ENCODE results near the gene LPCAT2.

Gene LPCAT2

DNA sequence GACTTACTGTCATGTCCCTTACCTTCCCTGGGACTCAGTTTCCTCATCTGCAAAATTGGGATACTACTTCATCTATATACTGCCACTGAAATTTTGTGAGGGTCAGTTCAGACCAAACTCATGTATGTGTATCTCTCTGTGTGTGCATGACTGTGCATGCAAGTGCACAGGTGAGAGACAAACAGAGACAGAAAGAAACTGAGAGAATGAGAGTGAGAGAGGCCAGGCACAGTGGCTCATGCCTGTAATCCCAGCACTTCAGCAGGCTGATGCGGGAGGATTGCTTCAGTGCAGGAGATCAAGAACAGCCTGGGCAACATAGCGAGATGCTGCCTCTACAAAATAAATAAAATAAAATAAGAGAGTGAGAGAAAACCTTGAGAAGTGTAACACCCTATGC, 114.8 kb downstream of the LPCAT2 start:
- Mint-ChIP-seq H3K4me3 (no peak overlapping the region), H3K9me3 (no peaks in the 10 kb centered on the region), H3K4me1 (no peaks in the 10 kb centered on the region), H3K36me3 (no peaks in the 10 kb centered on the region), H3K27ac (no peak overlapping the region)
- ATAC-seq = no peak
- DNase-seq (ENCODE audit: low spot score in 2 of 2) = no peak

DNA sequence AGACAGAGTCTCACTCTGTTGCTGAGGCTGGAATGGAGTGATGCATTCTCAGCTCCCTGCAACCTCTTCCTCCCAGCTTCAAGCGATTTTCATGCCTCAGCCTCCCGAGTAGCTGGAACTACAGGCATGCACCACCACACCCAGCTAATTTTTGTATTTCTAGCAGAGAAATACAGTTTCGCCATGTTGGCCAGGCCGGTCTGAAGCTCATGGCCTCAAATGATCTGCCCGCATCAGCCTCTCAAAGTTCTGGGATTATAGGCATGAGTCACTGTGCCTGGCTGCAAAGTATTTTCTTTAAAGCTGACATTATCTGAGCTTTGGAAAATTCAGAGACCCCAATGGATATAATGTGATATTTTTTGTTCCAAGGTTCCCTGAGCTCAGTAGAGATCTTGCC, 115.8 kb downstream of the LPCAT2 start:
- no peak overlapping the region for H3K27ac Mint-ChIP-seq
- no peaks in the 10 kb centered on the region for H3K9me3 Mint-ChIP-seq
- no peak overlapping the region for H3K4me3 Mint-ChIP-seq
- DNase-seq (ENCODE audit: low spot score in 2 of 2) (no peak), ATAC-seq (no peak)
- no peaks in the 10 kb centered on the region for H3K36me3 Mint-ChIP-seq
- no peaks in the 10 kb centered on the region for H3K4me1 Mint-ChIP-seq

DNA sequence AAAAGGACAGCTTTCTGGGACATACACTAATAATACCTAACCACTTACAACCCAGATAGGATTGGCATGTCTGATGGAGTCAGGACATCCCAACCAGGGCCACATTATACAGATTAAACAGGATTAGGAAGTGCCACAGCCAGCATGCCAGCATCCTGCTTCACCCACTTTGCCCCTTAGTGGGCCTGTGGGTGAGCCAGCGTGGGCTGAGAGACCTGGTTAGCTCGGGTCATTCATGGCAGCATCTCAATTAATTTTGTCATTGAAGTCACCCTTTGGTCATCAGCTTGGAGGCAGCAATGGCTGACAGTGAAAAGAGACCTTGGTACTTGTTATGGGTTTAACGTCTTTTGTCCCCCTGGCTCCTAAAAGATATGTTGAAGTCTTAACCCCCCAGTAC, 117.0 kb downstream of the LPCAT2 start:
- ATAC-seq (no peak), DNase-seq (ENCODE audit: low spot score in 2 of 2) (no peak)
- H3K27ac Mint-ChIP-seq = no peak overlapping the region
- no peaks in the 10 kb centered on the region for H3K9me3 Mint-ChIP-seq
- H3K4me1 Mint-ChIP-seq = no peaks in the 10 kb centered on the region
- H3K36me3 Mint-ChIP-seq = no peaks in the 10 kb centered on the region
- no peak overlapping the region for H3K4me3 Mint-ChIP-seq

DNA sequence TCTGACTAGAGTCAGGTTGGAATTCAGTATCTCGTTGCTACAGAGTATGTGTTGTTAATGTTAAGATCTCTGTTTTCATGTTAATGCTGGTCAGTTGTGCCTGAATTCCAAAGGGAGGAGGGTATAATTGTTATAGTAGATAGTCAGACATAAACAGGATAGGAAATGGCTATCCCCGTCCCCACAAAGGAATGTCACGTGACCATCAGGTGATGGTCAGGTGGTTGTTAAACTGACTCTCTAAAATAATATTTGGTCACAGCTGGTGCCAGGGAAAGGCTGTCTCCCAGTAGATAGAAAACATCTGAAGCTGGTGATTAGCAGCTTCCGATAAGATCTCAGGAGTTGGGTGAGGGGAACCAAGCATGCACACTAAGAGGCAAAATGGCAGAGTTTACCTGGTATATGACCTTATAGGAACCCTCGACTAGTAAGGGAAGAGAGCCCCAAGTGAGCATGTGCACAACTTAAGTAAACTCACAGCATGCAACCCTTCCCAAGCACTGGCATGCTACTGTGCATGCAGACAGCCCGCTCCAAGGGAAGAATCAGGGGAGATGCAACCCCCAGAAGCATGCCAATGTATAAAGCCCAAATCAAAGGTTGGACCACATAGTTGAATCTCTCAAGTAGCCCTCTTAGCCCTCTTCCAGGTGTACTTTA, 119.6 kb downstream of the LPCAT2 start:
- DNase-seq (ENCODE audit: low spot score in 2 of 2) = no peak
- no peak for ATAC-seq
- Mint-ChIP-seq H3K4me3 (no peak overlapping the region), H3K9me3 (no peaks in the 10 kb centered on the region), H3K36me3 (no peaks in the 10 kb centered on the region), H3K4me1 (no peaks in the 10 kb centered on the region), H3K27ac (no peak overlapping the region)

DNA sequence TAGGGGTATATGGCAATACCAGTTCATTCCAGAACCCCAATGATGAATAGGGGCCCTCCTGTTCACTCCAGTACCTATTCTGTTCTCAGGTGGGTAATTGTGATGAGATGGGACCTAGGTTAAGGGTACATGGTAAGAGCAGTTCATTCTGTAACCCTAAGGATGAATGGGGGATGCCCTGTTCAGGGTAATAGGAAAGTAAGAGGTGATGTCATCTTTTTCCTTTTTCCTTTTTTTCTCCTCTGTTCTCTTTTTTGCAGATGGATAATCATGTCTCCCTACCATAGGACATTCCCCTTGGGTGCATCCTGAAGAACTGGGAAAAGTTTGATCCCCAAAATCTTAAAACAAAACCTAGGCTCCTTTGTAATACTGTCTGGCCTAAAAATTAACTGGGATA, 121.9 kb downstream of the LPCAT2 start:
- Mint-ChIP-seq H3K36me3 (no peaks in the 10 kb centered on the region), H3K9me3 (no peaks in the 10 kb centered on the region), H3K4me1 (no peaks in the 10 kb centered on the region), H3K27ac (no peak overlapping the region), H3K4me3 (no peak overlapping the region)
- DNase-seq (ENCODE audit: low spot score in 2 of 2) (no peak), ATAC-seq (no peak)

DNA sequence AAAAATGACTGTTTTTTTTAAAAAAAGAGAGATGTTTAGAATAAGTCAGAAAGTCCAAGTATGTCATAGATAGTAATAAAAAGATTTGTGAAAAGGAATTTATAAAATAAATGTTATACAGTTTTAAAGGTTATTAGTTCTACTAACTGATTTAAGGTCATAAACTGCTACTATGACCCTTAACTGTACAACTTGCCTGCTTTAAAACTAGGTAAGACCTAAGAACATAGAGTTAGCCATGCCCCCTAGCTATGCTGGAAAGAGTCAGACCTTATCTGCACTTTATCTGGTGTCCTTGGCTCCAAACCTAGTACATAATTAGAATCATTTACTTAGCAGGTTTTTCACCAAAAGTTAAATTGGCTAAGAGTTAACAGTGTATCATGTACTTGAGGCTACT, 123.4 kb downstream of the LPCAT2 start:
- Mint-ChIP-seq H3K27ac (no peak overlapping the region), H3K9me3 (no peaks in the 10 kb centered on the region), H3K36me3 (no peaks in the 10 kb centered on the region), H3K4me1 (no peaks in the 10 kb centered on the region), H3K4me3 (no peak overlapping the region)
- ATAC-seq (no peak), DNase-seq (ENCODE audit: low spot score in 2 of 2) (no peak)

DNA sequence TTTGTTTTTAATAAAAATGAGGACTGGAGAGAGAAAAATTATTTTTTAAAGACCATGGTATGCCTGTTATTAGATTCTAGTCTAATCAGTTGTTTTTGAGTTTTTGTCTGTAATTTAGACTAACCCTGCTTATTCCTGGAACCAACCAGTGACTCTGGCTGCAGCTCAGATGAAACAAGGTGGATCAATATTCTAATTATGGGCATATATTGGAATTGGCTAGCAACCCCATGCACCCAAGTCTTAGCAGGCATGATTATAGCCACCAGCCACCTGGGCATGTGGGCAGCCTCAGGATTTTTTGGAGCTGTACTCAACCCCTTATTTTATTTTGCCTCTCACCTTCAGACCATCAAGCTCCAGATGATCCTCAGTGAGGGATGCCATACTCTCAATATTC, 125.3 kb downstream of the LPCAT2 start:
- DNase-seq (ENCODE audit: low spot score in 2 of 2) (no peak), ATAC-seq (no peak)
- no peaks in the 10 kb centered on the region for H3K9me3 Mint-ChIP-seq
- no peak overlapping the region for H3K4me3 Mint-ChIP-seq
- no peaks in the 10 kb centered on the region for H3K4me1 Mint-ChIP-seq
- H3K27ac Mint-ChIP-seq = no peak overlapping the region
- H3K36me3 Mint-ChIP-seq = no peaks in the 10 kb centered on the region

All from stimulated activated effector memory CD8-positive, alpha-beta T cell treated with anti-CD3 and anti-CD28 coated beads, Interleukin-12 subunit alpha, Interleukin-12 subunit beta, amount 100 ng/mL, for 72 hours (primary cell).